HepG2 (cell line): ENCODE results near the gene ACSF3. TPM values are rescaled to one million over a fixed set of nuclear protein-coding genes. Genes with fewer than 3 reads are reported as not detected.

Source experiments
- ATAC-seq: fragments of 200-7000 bp; cut with Tn5 transposase; 3 replicates; pipeline ENCODE4 v1.9.1; 2020; ENCODE audit warnings: mild to moderate bottlenecking, moderate library complexity
- BruUV-seq: library from RNA; stranded (reverse); fragments of 400-500 nt; replicated peaks from 2 replicates; lab custom pipeline; 2021; lab: Mats Ljungman, UMichigan
- CTCF ChIA-PET: fragments of 300-600 bp; formaldehyde crosslinking; extraction: SDS; loops from one replicate; lab custom pipeline; 2021; ENCODE audit warnings: low total read pairs, inconsistent platforms, low intra/inter-chr PET ratio; lab: Yijun Ruan, JAX
- POLR2A ChIA-PET: fragments of 350-600 bp; sonication (Branson Sonifier 250); formaldehyde crosslinking; loops from one replicate; lab custom pipeline; 2020; ENCODE audit warnings: antibody characterized with exemption, inconsistent platforms; lab: Yijun Ruan, JAX
- DNase-seq: peaks from one replicate; pipeline ENCODE4 v3.0.0-alpha.2; 2015; ENCODE audit warnings: low spot score
- FAIRE-seq: peaks from 3 replicates; lab custom pipeline; 2011; peaks lifted over from hg19 to GRCh38; lab: Jason Lieb, UNC
- H2AFZ ChIP-seq: one replicate; pipeline ENCODE4 v1.6.1; 2011; ENCODE audit warnings: low read length, inconsistent platforms
- H3K27ac ChIP-seq: fragments of 300-600 bp; 3 replicates; pipeline ENCODE4 v1.8.0; 2011; ENCODE audit warnings: mixed run types, mild to moderate bottlenecking, mixed read lengths, low read length, inconsistent platforms; ENCODE audit not compliant: insufficient read depth; ENCODE audit errors: extremely low read length
- H3K27me3 ChIP-seq, 2 experiments: fragments of 200-600 bp in 1 of 2; 2 replicates in 1 of 2; 3 replicates in 1 of 2; pipeline versions ENCODE4 v1.6.0 to v1.8.0; 2011; ENCODE audit warnings: low read length in 2 of 2, mild to moderate bottlenecking in 2 of 2, moderate library complexity in 2 of 2, inconsistent platforms in 1 of 2; ENCODE audit not compliant: insufficient read depth in 2 of 2, control insufficient read depth in 1 of 2
- H3K36me3 ChIP-seq, 2 experiments: fragments of 200-600 bp in 1 of 2; replicated peaks in 1 of 2; 2 replicates in 1 of 2; 3 replicates in 1 of 2; pipeline versions ENCODE4 v1.5.1 to v1.8.0; 2011; ENCODE audit warnings: low read length in 2 of 2, inconsistent platforms in 1 of 2; ENCODE audit not compliant: insufficient read depth in 2 of 2, control insufficient read depth in 1 of 2
- H3K4me1 ChIP-seq: 2 replicates; pipeline ENCODE4 v1.5.1; 2012; ENCODE audit warnings: low read length, inconsistent platforms; ENCODE audit not compliant: insufficient read depth
- H3K4me2 ChIP-seq: 2 replicates; pipeline ENCODE4 v1.6.0; 2011; ENCODE audit warnings: low read depth, low read length, inconsistent platforms
- H3K4me3 ChIP-seq, 3 experiments: fragments of 200-600 bp in 1 of 3; sonication (generic), shearing (Covaris generic) in 1 of 3; replicated peaks in 1 of 3; 2 replicates each; pipeline ENCODE4 v1.5.1; 2011 to 2016; ENCODE audit warnings: low read length in 3 of 3, inconsistent platforms in 2 of 3, low read depth in 2 of 3, mild to moderate bottlenecking in 2 of 3, control low read depth in 1 of 3, mixed read lengths in 1 of 3; ENCODE audit not compliant: insufficient read depth in 1 of 3
- H3K79me2 ChIP-seq: one replicate; pipeline ENCODE4 v1.6.1; 2011; ENCODE audit warnings: low read length, inconsistent platforms; ENCODE audit not compliant: insufficient read depth
- H3K9ac ChIP-seq: 2 replicates; pipeline ENCODE4 v1.6.0; 2011; ENCODE audit warnings: mild to moderate bottlenecking, low read depth, low read length, inconsistent platforms; ENCODE audit not compliant: insufficient read depth
- H3K9me3 ChIP-seq: 2 replicates; pipeline ENCODE4 v1.5.1; 2012; ENCODE audit warnings: mild to moderate bottlenecking, low read length
- H4K20me1 ChIP-seq: 2 replicates; pipeline ENCODE4 v1.6.0; 2011; ENCODE audit warnings: inconsistent platforms, mild to moderate bottlenecking, low read length, moderate library complexity; ENCODE audit not compliant: insufficient read depth
- DR1 ChIP-seq: sonication (generic); formaldehyde crosslinking; IDR thresholded peaks from 2 replicates; pipeline ENCODE4 v1.8.0; 2021; ENCODE audit warnings: mild to moderate bottlenecking, missing genetic modification reagents, inconsistent platforms
- FLYWCH1 ChIP-seq: sonication (generic); formaldehyde crosslinking; IDR thresholded peaks from 2 replicates; pipeline ENCODE4 v1.8.1; 2023; ENCODE audit warnings: mild to moderate bottlenecking, missing genetic modification reagents
- MYC ChIP-seq: sonication (generic); formaldehyde crosslinking; IDR thresholded peaks from 2 replicates; pipeline ENCODE4 v1.9.0; 2021; ENCODE audit warnings: missing genetic modification reagents, borderline replicate concordance
- REPIN1 ChIP-seq: sonication (generic); formaldehyde crosslinking; IDR thresholded peaks from 2 replicates; pipeline ENCODE4 v1.8.0; 2022; ENCODE audit warnings: missing genetic modification reagents, low read depth, mild to moderate bottlenecking, borderline replicate concordance
- TBX2 ChIP-seq: sonication (generic); formaldehyde crosslinking; IDR thresholded peaks from 2 replicates; pipeline ENCODE4 v1.5.0; 2020; ENCODE audit warnings: missing genetic modification reagents, mild to moderate bottlenecking, borderline replicate concordance
- XRCC5 ChIP-seq: fragments of 200-400 bp; formaldehyde crosslinking; optimal IDR thresholded peaks from 2 replicates; pipeline ENCODE3; 2017; ENCODE audit warnings: mild to moderate bottlenecking, low read length
- ZMYM2 ChIP-seq: sonication (generic); formaldehyde crosslinking; IDR thresholded peaks from 2 replicates; pipeline ENCODE4 v1.8.0; 2022; ENCODE audit warnings: mild to moderate bottlenecking, missing genetic modification reagents
- ZNF20 ChIP-seq: sonication (generic); formaldehyde crosslinking; IDR thresholded peaks from 2 replicates; pipeline ENCODE4 v1.4.0; 2020; ENCODE audit warnings: mild to moderate bottlenecking, moderate library complexity, missing genetic modification reagents
- ZNF607 ChIP-seq: sonication (generic); formaldehyde crosslinking; IDR thresholded peaks from 2 replicates; pipeline ENCODE4 v1.5.1; 2020; ENCODE audit warnings: missing genetic modification reagents, mild to moderate bottlenecking, borderline replicate concordance
- ZZZ3 ChIP-seq: sonication (generic); formaldehyde crosslinking; IDR thresholded peaks from 2 replicates; pipeline ENCODE4 v1.4.0; 2020; ENCODE audit warnings: missing genetic modification reagents, mild to moderate bottlenecking, borderline replicate concordance
- WGBS: methylation state at CpG from one replicate; pipeline ENCODE4 v1.1.6; 2017; ENCODE audit warnings: low lambda C conversion rate; 5-methylcytosine and 5-hydroxymethylcytosine counted together
- in situ Hi-C: cut with HindIII; loops from 2 replicates; pipeline ENCODE4 v1.10.0; 2017; ENCODE audit warnings: low pct_unique_long_range_greater_than_20kb; ENCODE audit not compliant: extremely low pct_ligation_motif_present
- intact Hi-C: fragments of 100-400 bp; cut with micrococcal nuclease; formaldehyde crosslinking; loops from one replicate; pipeline ENCODE4 v1.10.0; 2022; ENCODE audit not compliant: unreplicated experiment
- polyA plus RNA-seq, 8 experiments: library from polyadenylated mRNA; depleted of rRNA in 3 of 8; stranded (reverse) in 7 of 8; unstranded in 1 of 8; fragments of >200 nt; fragmentation: Illumina TruSeq in 4 of 8; extraction: Trizol in 4 of 8; gene quantifications; 2 replicates each; pipeline versions ENCODE4 v1.2.1 to v1.2.3, GENCODE V29; 2011 to 2016; ENCODE audit warnings: low read depth in 4 of 8, missing spikeins in 1 of 8, mixed read lengths in 1 of 8; ENCODE audit not compliant: insufficient read depth in 1 of 8
- total RNA-seq, 5 experiments: library from RNA; depleted of rRNA; stranded (reverse); fragments of >200 nt; fragmentation: Illumina TruSeq; extraction: Trizol; gene quantifications; 2 replicates each; pipeline ENCODE4 v1.2.3, GENCODE V29; 2016; ENCODE audit warnings: low read depth in 1 of 5
- TF ChIP-seq, protein P1 (sequence below): sonication (generic); formaldehyde crosslinking; IDR thresholded peaks from 2 replicates; pipeline ENCODE4 v1.4.0; 2020; ENCODE audit warnings: missing genetic modification reagents, mild to moderate bottlenecking, borderline replicate concordance
- TF ChIP-seq, protein P2 (sequence below): sonication (generic); formaldehyde crosslinking; IDR thresholded peaks from 2 replicates; pipeline ENCODE4 v1.5.0; 2020; ENCODE audit warnings: mild to moderate bottlenecking, missing genetic modification reagents
- TF ChIP-seq, protein P3 (sequence below): sonication (generic); formaldehyde crosslinking; IDR thresholded peaks from 2 replicates; pipeline ENCODE4 v1.8.0; 2022; ENCODE audit warnings: missing genetic modification reagents, mild to moderate bottlenecking, borderline replicate concordance
- TF ChIP-seq, protein P4 (sequence below): sonication (generic); formaldehyde crosslinking; IDR thresholded peaks from 2 replicates; pipeline ENCODE4 v1.4.0; 2020; ENCODE audit warnings: missing genetic modification reagents

Gene ACSF3
- total and polyA plus RNA-seq, 2 of the 13 experiments (the other 11 are each of a cell fraction or from before 2014, with no cell fraction given), result 14.9 to 30.6 TPM

DNA sequence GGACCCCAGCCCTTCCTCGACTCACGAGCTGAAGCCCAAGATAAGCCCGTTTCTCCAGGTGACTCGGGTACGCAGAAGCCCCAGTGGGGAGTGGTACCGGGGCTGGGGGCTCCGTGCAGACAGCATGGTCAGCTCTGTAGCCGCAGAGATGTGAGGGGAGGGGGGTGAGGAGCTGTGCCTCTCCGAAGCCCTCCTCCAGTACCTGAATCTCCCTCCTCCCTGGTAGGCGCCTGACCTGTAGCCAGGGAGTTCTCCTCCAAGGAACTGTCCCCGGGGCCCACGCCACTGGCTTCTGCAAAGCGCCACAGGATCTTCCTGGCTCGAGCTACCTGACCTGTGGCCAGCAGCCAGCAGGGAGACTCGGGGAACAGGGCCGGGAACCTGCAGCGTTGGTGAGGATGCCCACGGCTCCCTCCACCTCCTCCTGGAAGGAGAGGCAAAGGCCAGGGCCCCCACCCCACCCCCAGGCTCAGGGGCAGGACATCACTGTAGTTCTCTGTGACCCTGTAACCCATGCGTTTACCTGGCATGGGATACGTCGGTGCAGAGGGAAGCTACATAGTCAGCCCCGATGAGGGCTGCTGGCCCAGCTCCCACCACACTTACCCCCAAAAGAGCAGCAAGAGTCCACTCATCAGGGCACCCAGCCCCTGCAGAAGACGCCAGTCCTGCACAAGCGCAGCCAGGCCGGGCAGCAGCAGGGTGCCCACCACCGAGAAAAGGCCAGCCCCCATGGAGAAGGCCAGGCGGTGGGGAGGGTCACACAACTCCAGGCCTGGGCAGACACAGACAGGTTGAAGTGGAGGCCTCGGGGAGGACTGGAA is 105.0 kb downstream of the ACSF3 start:
- in situ Hi-C loops, result no loop called here
- CTCF ChIA-PET, result no interaction called here
- no TSS peak for BruUV-seq
- Histone ChIP-seq H4K20me1 (no peaks in the 10 kb centered on the region), H3K79me2 (peaks cover 19% of the 10 kb centered on the region), H3K27me3 (no peaks in the 10 kb centered on the region; a peak in 1 of 5 replicates), H3K36me3 (peaks cover 0 to 3% of the 10 kb centered on the region in 2 experiments; a peak in 1 of 5 replicates), H3K9me3 (no peaks in the 10 kb centered on the region), H3K9ac (peak overlapping the region; percentile 92), H2AFZ (no peak overlapping the region), H3K4me3 (peak overlapping the region in 2 of 3 experiments; percentile 62 to 99; a peak in 3 of 6 replicates), H3K27ac (peak overlapping the region; percentile 82), H3K4me1 (peaks cover 37% of the 10 kb centered on the region), H3K4me2 (peak overlapping the region; percentile 98)
- 85% methylated on average over 18 of the region's 28 CpGs for WGBS
- FAIRE-seq (no peak), ATAC-seq (no peak), DNase-seq (no peak)
- intact Hi-C loops, result no loop called here
- POLR2A ChIA-PET, result interaction anchor here (0.8 to 4.2 kb wide), 8 partner anchors 7 to 387 kb away, joined by 3 to 44 read pairs (median 7); partner anchors contain the start of genes APRT, CDH15, SPG7 and ZNF778
- peak; percentile 27; the same call in 1 of the 2 replicates for TF ChIP-seq MYC (CRISPR knock-in tag)
- TF ChIP-seq DR1 (CRISPR knock-in tag), result 0 out of 2 replicates have a peak, but pooled peaks have one; percentile 18
- 0 out of 2 replicates have a peak, but pooled peaks have one; percentile 9 for TF ChIP-seq ZMYM2 (CRISPR knock-in tag)
- TF ChIP-seq TBX2, result peak; percentile 19; the same call in 1 of the 2 replicates
- TF ChIP-seq, protein P1, sequence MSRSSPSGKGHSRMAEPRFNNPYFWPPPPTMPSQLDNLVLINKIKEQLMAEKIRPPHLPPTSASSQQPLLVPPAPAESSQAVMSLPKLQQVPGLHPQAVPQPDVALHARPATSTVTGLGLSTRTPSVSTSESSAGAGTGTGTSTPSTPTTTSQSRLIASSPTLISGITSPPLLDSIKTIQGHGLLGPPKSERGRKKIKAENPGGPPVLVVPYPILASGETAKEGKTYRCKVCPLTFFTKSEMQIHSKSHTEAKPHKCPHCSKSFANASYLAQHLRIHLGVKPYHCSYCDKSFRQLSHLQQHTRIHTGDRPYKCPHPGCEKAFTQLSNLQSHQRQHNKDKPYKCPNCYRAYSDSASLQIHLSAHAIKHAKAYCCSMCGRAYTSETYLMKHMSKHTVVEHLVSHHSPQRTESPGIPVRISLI (CRISPR knock-in tag), result 0 out of 2 replicates have a peak, but pooled peaks have one; percentile 3
- TF ChIP-seq XRCC5, result peak; percentile 14
- TF ChIP-seq, protein P2, sequence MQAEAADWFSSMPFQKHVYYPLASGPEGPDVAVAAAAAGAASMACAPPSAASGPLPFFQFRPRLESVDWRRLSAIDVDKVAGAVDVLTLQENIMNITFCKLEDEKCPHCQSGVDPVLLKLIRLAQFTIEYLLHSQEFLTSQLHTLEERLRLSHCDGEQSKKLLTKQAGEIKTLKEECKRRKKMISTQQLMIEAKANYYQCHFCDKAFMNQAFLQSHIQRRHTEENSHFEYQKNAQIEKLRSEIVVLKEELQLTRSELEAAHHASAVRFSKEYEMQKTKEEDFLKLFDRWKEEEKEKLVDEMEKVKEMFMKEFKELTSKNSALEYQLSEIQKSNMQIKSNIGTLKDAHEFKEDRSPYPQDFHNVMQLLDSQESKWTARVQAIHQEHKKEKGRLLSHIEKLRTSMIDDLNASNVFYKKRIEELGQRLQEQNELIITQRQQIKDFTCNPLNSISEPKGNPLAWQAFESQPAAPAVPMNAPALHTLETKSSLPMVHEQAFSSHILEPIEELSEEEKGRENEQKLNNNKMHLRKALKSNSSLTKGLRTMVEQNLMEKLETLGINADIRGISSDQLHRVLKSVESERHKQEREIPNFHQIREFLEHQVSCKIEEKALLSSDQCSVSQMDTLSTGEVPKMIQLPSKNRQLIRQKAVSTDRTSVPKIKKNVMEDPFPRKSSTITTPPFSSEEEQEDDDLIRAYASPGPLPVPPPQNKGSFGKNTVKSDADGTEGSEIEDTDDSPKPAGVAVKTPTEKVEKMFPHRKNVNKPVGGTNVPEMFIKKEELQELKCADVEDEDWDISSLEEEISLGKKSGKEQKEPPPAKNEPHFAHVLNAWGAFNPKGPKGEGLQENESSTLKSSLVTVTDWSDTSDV (CRISPR knock-in tag), result 0 out of 2 replicates have a peak, but pooled peaks have one; percentile 29
- TF ChIP-seq ZNF607, result no peak
- TF ChIP-seq ZNF20 (CRISPR knock-in tag), result no peak
- TF ChIP-seq, protein P3, sequence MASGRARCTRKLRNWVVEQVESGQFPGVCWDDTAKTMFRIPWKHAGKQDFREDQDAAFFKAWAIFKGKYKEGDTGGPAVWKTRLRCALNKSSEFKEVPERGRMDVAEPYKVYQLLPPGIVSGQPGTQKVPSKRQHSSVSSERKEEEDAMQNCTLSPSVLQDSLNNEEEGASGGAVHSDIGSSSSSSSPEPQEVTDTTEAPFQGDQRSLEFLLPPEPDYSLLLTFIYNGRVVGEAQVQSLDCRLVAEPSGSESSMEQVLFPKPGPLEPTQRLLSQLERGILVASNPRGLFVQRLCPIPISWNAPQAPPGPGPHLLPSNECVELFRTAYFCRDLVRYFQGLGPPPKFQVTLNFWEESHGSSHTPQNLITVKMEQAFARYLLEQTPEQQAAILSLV, result 0 out of 2 replicates have a peak, but pooled peaks have one; percentile 52
- no peak for TF ChIP-seq FLYWCH1
- TF ChIP-seq, protein P4, sequence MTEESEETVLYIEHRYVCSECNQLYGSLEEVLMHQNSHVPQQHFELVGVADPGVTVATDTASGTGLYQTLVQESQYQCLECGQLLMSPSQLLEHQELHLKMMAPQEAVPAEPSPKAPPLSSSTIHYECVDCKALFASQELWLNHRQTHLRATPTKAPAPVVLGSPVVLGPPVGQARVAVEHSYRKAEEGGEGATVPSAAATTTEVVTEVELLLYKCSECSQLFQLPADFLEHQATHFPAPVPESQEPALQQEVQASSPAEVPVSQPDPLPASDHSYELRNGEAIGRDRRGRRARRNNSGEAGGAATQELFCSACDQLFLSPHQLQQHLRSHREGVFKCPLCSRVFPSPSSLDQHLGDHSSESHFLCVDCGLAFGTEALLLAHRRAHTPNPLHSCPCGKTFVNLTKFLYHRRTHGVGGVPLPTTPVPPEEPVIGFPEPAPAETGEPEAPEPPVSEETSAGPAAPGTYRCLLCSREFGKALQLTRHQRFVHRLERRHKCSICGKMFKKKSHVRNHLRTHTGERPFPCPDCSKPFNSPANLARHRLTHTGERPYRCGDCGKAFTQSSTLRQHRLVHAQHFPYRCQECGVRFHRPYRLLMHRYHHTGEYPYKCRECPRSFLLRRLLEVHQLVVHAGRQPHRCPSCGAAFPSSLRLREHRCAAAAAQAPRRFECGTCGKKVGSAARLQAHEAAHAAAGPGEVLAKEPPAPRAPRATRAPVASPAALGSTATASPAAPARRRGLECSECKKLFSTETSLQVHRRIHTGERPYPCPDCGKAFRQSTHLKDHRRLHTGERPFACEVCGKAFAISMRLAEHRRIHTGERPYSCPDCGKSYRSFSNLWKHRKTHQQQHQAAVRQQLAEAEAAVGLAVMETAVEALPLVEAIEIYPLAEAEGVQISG, result peak; percentile 12; the same call in 1 of the 2 replicates
- peak; percentile 2; the same call in 1 of the 2 replicates for TF ChIP-seq REPIN1 (CRISPR knock-in tag)
- TF ChIP-seq ZZZ3, result no peak
